Calu3 (cell line): Measurements from ENCODE around the gene MICA. TPM values are rescaled to one million over a fixed set of nuclear protein-coding genes. Genes with fewer than 3 reads are reported as not detected.
A peak's percentile ranks its signal among the peaks of the same experiment; 100 is the strongest.

Experiments used
- BruUV-seq: library from RNA; stranded (reverse); fragments of 400-500 nt; replicated peaks from 2 replicates; lab custom pipeline; 2021; lab: Mats Ljungman, UMichigan
- CTCF ChIA-PET: fragments of 300-600 bp; sonication (Branson Sonifier 250); formaldehyde crosslinking; loops from one replicate; lab custom pipeline; 2022; ENCODE audit warnings: antibody characterized with exemption; lab: Charles Lee
- DNase-seq: peaks from one replicate; pipeline ENCODE4 v3.0.0; 2022
- H3K27ac Mint-ChIP-seq: one replicate; pipeline ENCODE4 v1.8.0; 2022; ENCODE audit warnings: mixed read lengths; ENCODE audit not compliant: unreplicated experiment
- H3K27me3 Mint-ChIP-seq: one replicate; pipeline ENCODE4 v1.8.0; 2022; ENCODE audit warnings: mixed read lengths; ENCODE audit not compliant: unreplicated experiment
- H3K36me3 Mint-ChIP-seq: one replicate; pipeline ENCODE4 v1.8.0; 2022; ENCODE audit warnings: mild to moderate bottlenecking, moderate library complexity, mixed read lengths; ENCODE audit not compliant: insufficient read depth, unreplicated experiment
- H3K4me1 Mint-ChIP-seq: one replicate; pipeline ENCODE4 v1.8.0; 2022; ENCODE audit warnings: mild to moderate bottlenecking, low read depth, mixed read lengths; ENCODE audit not compliant: unreplicated experiment
- H3K4me3 Mint-ChIP-seq: one replicate; pipeline ENCODE4 v1.8.0; 2022; ENCODE audit warnings: mild to moderate bottlenecking, low read depth, moderate library complexity, mixed read lengths; ENCODE audit not compliant: unreplicated experiment
- H3K9me3 Mint-ChIP-seq: one replicate; pipeline ENCODE4 v1.8.0; 2022; ENCODE audit warnings: low read depth, mixed read lengths; ENCODE audit not compliant: unreplicated experiment
- intact Hi-C: fragments of 100-400 bp; cut with micrococcal nuclease; formaldehyde crosslinking; loops from one replicate; pipeline ENCODE4 v1.10.0; 2022; ENCODE audit not compliant: unreplicated experiment
- microRNA-seq: library from miRNA; unstranded; fragments of <30 nt; microRNA quantifications from one replicate; pipeline ENCODE4 v1.2.0, GENCODE V29; 2022
- total RNA-seq: library from RNA; stranded (reverse); gene quantifications from 2 replicates; pipeline ENCODE4 v1.2.3, GENCODE V29; 2022
- TF ChIP-seq, protein P1 (sequence below): fragments of 200-600 bp; IDR thresholded peaks from one replicate; pipeline ENCODE4 v1.8.0; 2022; ENCODE audit warnings: antibody characterized with exemption; ENCODE audit not compliant: unreplicated experiment

The MICA gene
- total RNA-seq, 1 experiment from 2014 or later, result 77.1 TPM

GRCh38 chr6:31462026-31462963 is 58.9 kb downstream of the MICA start:
- no peaks in the 10 kb centered on the region for H3K9me3 Mint-ChIP-seq
- H3K27me3 Mint-ChIP-seq, result peaks cover 25% of the 10 kb centered on the region
- TF ChIP-seq, protein P1, sequence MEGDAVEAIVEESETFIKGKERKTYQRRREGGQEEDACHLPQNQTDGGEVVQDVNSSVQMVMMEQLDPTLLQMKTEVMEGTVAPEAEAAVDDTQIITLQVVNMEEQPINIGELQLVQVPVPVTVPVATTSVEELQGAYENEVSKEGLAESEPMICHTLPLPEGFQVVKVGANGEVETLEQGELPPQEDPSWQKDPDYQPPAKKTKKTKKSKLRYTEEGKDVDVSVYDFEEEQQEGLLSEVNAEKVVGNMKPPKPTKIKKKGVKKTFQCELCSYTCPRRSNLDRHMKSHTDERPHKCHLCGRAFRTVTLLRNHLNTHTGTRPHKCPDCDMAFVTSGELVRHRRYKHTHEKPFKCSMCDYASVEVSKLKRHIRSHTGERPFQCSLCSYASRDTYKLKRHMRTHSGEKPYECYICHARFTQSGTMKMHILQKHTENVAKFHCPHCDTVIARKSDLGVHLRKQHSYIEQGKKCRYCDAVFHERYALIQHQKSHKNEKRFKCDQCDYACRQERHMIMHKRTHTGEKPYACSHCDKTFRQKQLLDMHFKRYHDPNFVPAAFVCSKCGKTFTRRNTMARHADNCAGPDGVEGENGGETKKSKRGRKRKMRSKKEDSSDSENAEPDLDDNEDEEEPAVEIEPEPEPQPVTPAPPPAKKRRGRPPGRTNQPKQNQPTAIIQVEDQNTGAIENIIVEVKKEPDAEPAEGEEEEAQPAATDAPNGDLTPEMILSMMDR, result no peak
- BruUV-seq, result no TSS peak
- H3K27ac Mint-ChIP-seq, result peak overlapping the region; percentile 74
- intact Hi-C loops, result no loop called here
- peak overlapping the region; percentile 78 for H3K4me3 Mint-ChIP-seq
- H3K36me3 Mint-ChIP-seq, result peaks cover 15% of the 10 kb centered on the region
- peaks cover 21% of the 10 kb centered on the region for H3K4me1 Mint-ChIP-seq
- CTCF ChIA-PET, result interaction anchor here (0.5 to 1.1 kb wide), 7 partner anchors 10 to 342 kb away, joined by 3 to 4 read pairs (median 3); partner anchors contain the start of gene CDSN
- no peak for DNase-seq

- Mint-ChIP-seq H3K4me1 (peaks cover 21% of the 10 kb centered on the region), H3K36me3 (peaks cover 15% of the 10 kb centered on the region), H3K9me3 (no peaks in the 10 kb centered on the region), H3K27ac (peak overlapping the region; percentile 74), H3K27me3 (peaks cover 25% of the 10 kb centered on the region), H3K4me3 (peak overlapping the region; percentile 78)
- TSS peak; percentile 71 for BruUV-seq
- TF ChIP-seq, protein P1, result no peak
- intact Hi-C loops, result no loop called here
- peak; percentile 95 for DNase-seq
- CTCF ChIA-PET, result interaction anchor here (0.6 to 1.1 kb wide), 6 partner anchors 11 to 260 kb away, joined by 3 to 4 read pairs (median 3); no protein-coding TSS in a partner anchor
Observed at GRCh38 chr6:31462964-31463870, 59.8 kb downstream of the MICA start.

GRCh38 chr6:31464252-31465184 is 61.1 kb downstream of the MICA start:
- CTCF ChIA-PET, result no interaction called here
- no peaks in the 10 kb centered on the region for H3K9me3 Mint-ChIP-seq
- H3K27me3 Mint-ChIP-seq, result peaks cover 26% of the 10 kb centered on the region
- no peak overlapping the region for H3K4me3 Mint-ChIP-seq
- intact Hi-C loops, result no loop called here
- TF ChIP-seq, protein P1, result no peak
- no TSS peak for BruUV-seq
- H3K27ac Mint-ChIP-seq, result no peak overlapping the region
- H3K4me1 Mint-ChIP-seq, result peaks cover 21% of the 10 kb centered on the region
- H3K36me3 Mint-ChIP-seq, result peaks cover 15% of the 10 kb centered on the region
- DNase-seq, result no peak

Small RNA genes lying within 50 kb of the gene (microRNA-seq; reads per million reads assigned to microRNA genes)
- 5.6 reads per million, percentile 18 among the genes with 10 or more reads in this experiment for gene MIR6891

Other genes starting within 250 kb of the MICA start
- gene CCHCR1, start 245.8 kb upstream of the MICA start, total RNA-seq, result 95.2 and 105 TPM in 2 replicates
- 43.2 and 49.5 TPM in 2 replicates for gene TCF19, start 245.0 kb upstream of the MICA start, total RNA-seq
- gene POU5F1, start 232.9 kb upstream of the MICA start, total RNA-seq, result 25.7 and 32.7 TPM in 2 replicates
- 652 and 1,216 TPM in 2 replicates for gene HLA-C, start 131.5 kb upstream of the MICA start, total RNA-seq
- gene HLA-B, start 46.4 kb upstream of the MICA start, total RNA-seq, result 1,078 and 2,594 TPM in 2 replicates
- gene MICB, start 94.5 kb downstream of the MICA start, total RNA-seq, result 59.3 and 64.3 TPM in 2 replicates
- not detected in 2 replicates for gene MCCD1, start 125.4 kb downstream of the MICA start, total RNA-seq
- gene DDX39B, start 138.4 kb downstream of the MICA start, total RNA-seq, result 631 and 646 TPM in 2 replicates
- 1.0 and 1.5 TPM in 2 replicates for gene ATP6V1G2, start 143.0 kb downstream of the MICA start, total RNA-seq
- gene NFKBIL1, start 144.0 kb downstream of the MICA start, total RNA-seq, result 33.5 and 34.0 TPM in 2 replicates
- not detected in 2 replicates for gene LTA, start 168.7 kb downstream of the MICA start, total RNA-seq
- gene TNF, start 172.0 kb downstream of the MICA start, total RNA-seq, result 0.22 and 0.68 TPM in 2 replicates
- gene LTB, start 178.8 kb downstream of the MICA start, total RNA-seq, result 0.44 and 1.4 TPM in 2 replicates
- gene LST1, start 182.7 kb downstream of the MICA start, total RNA-seq, result 0.94 TPM in 1 of 2 replicates, not detected in the other
- gene NCR3, start 189.4 kb downstream of the MICA start, total RNA-seq, result not detected in 2 replicates
- not detected in 2 replicates for gene AIF1, start 211.6 kb downstream of the MICA start, total RNA-seq
- 473 and 509 TPM in 2 replicates for gene PRRC2A, start 217.1 kb downstream of the MICA start, total RNA-seq
- gene BAG6, start 249.1 kb downstream of the MICA start, total RNA-seq, result 617 and 663 TPM in 2 replicates